ENCODE results near the gene KIF21B. TPM values are rescaled to one million over a fixed set of nuclear protein-coding genes. Genes with fewer than 3 reads are reported as not detected.
"Not testable (repeated sequence)": the region's sequence is repeated elsewhere in the genome, so short reads cannot be mapped to it uniquely, and the experiment has no call there.

KIF21B gene
- total RNA-seq, 1 donor from 2014 or later = 7.6 TPM

DNA sequence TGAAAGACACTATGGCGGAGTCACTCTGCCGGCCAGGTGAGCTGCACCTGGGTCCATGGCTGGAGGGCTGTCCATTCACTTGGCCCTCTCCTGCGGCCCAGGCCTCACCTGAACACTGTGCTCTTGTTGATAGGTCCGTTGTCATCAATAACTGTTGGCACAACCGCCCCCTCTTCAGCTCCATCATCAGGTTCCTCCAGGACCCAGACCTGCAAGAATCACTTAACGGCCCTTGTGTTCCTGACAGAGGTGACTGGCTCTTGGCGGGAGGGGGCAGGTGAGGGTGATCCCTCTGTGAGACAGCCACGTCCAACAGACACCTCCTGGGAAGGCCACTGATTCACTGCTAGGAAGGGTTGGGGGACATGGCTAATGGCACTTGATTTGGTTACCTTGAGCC is 73.9 kb downstream of the KIF21B start:
- Mint-ChIP-seq H3K27me3 (no peaks in the 10 kb centered on the region), H3K4me3 (no peak overlapping the region), H3K9me3 (peaks cover 10% of the 10 kb centered on the region), H3K4me1 (ENCODE audit: unreplicated experiment) (peaks cover 8% of the 10 kb centered on the region), H3K36me3 (no peaks in the 10 kb centered on the region), H3K27ac (no peak overlapping the region)
- DNase-seq (ENCODE audit: extremely low spot score, unreplicated experiment) = no peak
- TF ChIP-seq, protein P1, sequence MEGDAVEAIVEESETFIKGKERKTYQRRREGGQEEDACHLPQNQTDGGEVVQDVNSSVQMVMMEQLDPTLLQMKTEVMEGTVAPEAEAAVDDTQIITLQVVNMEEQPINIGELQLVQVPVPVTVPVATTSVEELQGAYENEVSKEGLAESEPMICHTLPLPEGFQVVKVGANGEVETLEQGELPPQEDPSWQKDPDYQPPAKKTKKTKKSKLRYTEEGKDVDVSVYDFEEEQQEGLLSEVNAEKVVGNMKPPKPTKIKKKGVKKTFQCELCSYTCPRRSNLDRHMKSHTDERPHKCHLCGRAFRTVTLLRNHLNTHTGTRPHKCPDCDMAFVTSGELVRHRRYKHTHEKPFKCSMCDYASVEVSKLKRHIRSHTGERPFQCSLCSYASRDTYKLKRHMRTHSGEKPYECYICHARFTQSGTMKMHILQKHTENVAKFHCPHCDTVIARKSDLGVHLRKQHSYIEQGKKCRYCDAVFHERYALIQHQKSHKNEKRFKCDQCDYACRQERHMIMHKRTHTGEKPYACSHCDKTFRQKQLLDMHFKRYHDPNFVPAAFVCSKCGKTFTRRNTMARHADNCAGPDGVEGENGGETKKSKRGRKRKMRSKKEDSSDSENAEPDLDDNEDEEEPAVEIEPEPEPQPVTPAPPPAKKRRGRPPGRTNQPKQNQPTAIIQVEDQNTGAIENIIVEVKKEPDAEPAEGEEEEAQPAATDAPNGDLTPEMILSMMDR (conservative IDR thresholded peaks at IDR 0.05) = no peak

DNA sequence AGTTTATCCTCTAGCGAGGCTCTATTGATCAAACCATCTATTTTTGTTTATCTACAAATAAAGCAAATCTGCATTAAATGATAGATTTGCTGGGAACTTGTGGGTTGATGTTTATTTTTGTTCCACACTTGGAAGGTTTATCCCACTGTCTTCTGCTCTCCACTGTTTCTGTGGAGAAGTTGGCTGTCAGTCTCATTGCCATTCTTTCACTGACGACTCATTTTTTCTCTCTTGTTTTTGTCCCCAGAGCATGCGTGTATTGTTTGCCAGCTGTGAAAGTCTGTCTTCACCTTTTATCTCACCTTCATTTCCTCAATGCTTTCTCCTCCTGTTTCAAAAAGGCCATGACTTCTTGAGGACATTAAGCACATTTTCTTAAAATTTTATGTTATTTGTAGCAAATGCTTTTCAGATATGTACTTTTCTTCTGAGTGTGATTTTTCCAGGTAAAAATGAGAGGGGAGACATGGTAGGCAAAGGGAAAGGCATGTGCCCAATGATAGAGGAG is 76.4 kb downstream of the KIF21B start:
- TF ChIP-seq, protein P1 (conservative IDR thresholded peaks at IDR 0.05) = no peak
- Mint-ChIP-seq H3K9me3 (peaks cover 10% of the 10 kb centered on the region), H3K27ac (no peak overlapping the region), H3K4me1 (ENCODE audit: unreplicated experiment) (peaks cover 8% of the 10 kb centered on the region), H3K4me3 (no peak overlapping the region), H3K27me3 (no peaks in the 10 kb centered on the region), H3K36me3 (no peaks in the 10 kb centered on the region)
- DNase-seq (ENCODE audit: extremely low spot score, unreplicated experiment) = no peak

GRCh38 chr1:200945111-200945510 is 78.4 kb downstream of the KIF21B start:
- H3K4me3 Mint-ChIP-seq = no peak overlapping the region
- H3K27ac Mint-ChIP-seq = peak overlapping the region; percentile 46
- no peak for DNase-seq (ENCODE audit: extremely low spot score, unreplicated experiment)
- H3K9me3 Mint-ChIP-seq = peaks cover 16% of the 10 kb centered on the region
- H3K27me3 Mint-ChIP-seq = no peaks in the 10 kb centered on the region
- no peaks in the 10 kb centered on the region for H3K36me3 Mint-ChIP-seq
- TF ChIP-seq, protein P1 (conservative IDR thresholded peaks at IDR 0.05) = no peak
- H3K4me1 Mint-ChIP-seq (ENCODE audit: unreplicated experiment) = peaks cover 8% of the 10 kb centered on the region

GRCh38 chr1:200938955-200939354 is 84.6 kb downstream of the KIF21B start:
- TF ChIP-seq, protein P1 (conservative IDR thresholded peaks at IDR 0.05) = no peak
- peaks cover 8% of the 10 kb centered on the region for H3K9me3 Mint-ChIP-seq
- H3K36me3 Mint-ChIP-seq = no peaks in the 10 kb centered on the region
- DNase-seq (ENCODE audit: extremely low spot score, unreplicated experiment) = no peak
- H3K4me3 Mint-ChIP-seq = no peak overlapping the region
- no peaks in the 10 kb centered on the region for H3K4me1 Mint-ChIP-seq (ENCODE audit: unreplicated experiment)
- H3K27ac Mint-ChIP-seq = no peak overlapping the region
- no peaks in the 10 kb centered on the region for H3K27me3 Mint-ChIP-seq

DNA sequence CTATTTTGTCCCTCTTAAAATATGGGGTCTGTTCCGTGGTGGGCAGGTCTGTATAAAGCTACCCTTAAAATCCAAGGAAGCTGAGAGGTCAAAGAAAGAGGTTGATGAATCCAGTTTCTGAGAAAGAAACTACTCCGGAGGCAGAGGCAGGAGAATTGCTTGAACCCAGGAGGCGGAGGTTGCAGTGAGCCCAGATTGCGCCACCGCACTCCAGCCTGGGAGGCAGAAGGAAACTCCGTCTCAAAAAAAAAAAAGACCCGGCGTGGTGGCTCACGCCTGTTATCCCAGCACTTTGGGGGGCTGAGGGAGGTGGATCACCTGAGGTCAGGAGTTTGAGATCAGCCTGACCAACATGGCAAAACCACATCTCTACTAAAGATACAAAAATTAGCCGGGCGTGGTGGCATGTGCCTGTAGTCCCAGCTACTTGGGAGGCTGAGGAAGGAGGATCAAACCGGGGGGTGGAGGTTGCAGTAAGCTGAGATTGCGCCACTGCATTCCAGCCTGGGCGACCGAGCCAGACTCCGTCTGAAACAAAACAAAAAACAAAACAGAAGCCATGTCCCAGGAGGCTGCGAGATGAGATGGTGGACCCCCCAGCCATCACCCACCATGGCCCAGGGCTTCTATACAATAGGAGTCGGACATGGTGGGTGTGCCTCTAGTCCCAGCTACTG is 88.1 kb downstream of the KIF21B start:
- not testable (repeated sequence) for H3K36me3 Mint-ChIP-seq; H3K27ac Mint-ChIP-seq; H3K27me3 Mint-ChIP-seq; H3K4me3 Mint-ChIP-seq; DNase-seq (ENCODE audit: extremely low spot score, unreplicated experiment); H3K9me3 Mint-ChIP-seq; H3K4me1 Mint-ChIP-seq (ENCODE audit: unreplicated experiment)

DNA sequence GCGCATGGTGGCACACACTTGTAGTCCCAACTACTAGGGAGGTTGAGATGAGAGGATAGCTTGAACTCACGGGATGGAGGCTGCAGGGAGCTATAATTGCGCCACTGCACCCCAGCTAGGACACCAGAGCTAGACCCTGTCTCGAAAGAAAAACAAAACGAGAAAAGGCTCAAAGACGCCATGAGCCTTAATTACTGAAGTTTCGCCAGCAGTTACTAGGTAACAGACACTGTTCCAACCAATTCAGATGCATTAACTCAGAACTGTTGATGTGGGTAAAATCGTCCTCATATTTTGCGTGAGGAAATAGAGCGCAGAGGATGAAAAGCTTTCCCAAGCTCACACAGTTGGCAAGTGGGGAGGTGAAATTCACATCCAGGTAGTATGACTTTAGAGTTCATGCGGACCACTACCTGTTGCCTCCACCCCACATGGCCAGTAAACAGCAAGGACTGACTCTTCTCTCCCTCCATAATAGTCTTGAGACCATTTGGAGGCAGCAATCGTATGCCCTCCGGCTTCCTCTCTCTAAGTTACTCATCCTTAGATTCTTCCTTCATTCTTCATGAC is 88.8 kb downstream of the KIF21B start:
- Mint-ChIP-seq H3K9me3 (no peaks in the 10 kb centered on the region), H3K36me3 (no peaks in the 10 kb centered on the region), H3K27ac (no peak overlapping the region), H3K4me1 (ENCODE audit: unreplicated experiment) (no peaks in the 10 kb centered on the region), H3K4me3 (no peak overlapping the region), H3K27me3 (no peaks in the 10 kb centered on the region)
- DNase-seq (ENCODE audit: extremely low spot score, unreplicated experiment) = no peak
- TF ChIP-seq, protein P1 (conservative IDR thresholded peaks at IDR 0.05) = no peak
